HG03060 (cell line): Measurements from ENCODE around the gene LRCOL1.

Experiments used
- ATAC-seq: cut with Tn5 transposase; IDR thresholded peaks from one replicate; pipeline ENCODE4 v1.9.1; 2021; ENCODE audit warnings: low read depth, moderate number of reproducible peaks; ENCODE audit not compliant: unreplicated experiment

Gene LRCOL1

GRCh38 chr12:132585177-132585576, 25.2 kb downstream of the LRCOL1 start:
- ATAC-seq = no peak

GRCh38 chr12:132584429-132584828, 26.0 kb downstream of the LRCOL1 start:
- no peak for ATAC-seq

- ATAC-seq = no peak
Measured at GRCh38 chr12:132583736-132584135, 26.6 kb downstream of the LRCOL1 start.

GRCh38 chr12:132583411-132583710, 27.0 kb downstream of the LRCOL1 start:
- no peak for ATAC-seq

DNA sequence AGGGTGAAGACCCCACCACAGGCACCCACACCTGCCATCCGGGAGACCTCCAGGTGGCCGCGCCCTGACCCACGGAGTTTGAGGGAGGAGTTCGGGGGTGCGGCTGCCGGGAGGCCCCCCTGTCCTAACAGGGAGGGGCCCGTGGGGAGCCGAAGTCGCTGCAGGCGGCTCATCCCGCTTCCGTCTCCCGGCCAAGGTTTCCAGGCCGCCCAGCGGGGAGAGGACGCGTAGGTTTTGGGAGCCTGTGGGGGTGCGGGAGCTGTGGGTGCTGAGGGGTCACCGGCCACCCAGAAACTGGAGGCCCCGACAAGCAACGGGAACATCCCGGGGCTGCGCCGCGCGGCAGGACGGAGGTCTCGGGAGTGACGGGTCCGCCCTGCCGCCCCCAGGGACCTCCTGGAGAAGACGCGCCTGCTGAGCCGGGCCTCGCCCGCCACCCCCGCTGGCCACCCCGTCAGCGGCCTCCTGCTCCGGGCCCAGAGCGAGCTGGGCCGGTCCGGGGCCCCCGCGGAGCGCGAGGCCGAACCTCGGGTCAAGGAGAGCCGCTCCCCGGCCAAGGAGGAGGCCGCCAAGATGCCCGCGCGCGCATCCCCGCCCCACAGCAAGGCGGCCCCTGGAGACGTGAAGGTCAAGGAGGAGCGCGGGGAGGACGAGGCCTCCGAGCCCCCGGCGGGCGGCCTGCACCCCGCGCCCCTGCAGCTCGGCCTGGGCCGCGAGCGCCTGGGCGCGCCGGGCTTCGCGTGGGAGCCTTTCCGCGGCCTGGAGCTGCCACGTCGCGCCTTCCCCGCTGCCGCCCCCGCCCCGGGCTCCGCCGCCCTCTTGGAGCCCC, 27.6 kb downstream of the LRCOL1 start:
- ATAC-seq = no peak

DNA sequence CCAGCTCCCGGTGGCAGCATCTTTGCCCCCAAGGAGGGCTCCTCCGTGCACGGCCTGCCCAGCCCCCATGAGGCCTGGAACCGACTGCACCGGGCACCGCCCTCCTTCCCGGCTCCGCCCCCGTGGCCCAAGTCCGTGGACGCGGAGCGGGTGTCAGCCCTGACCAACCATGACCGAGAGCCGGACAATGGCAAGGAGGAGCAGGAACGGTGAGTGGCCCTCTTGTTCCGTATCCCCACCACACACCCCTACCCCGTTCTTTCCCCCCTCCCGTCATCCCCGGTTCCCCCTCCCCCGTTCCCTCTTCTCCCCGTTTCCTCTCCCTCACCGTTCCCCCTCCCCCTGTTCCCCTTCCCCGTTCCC, 28.3 kb downstream of the LRCOL1 start:
- no peak for ATAC-seq

DNA sequence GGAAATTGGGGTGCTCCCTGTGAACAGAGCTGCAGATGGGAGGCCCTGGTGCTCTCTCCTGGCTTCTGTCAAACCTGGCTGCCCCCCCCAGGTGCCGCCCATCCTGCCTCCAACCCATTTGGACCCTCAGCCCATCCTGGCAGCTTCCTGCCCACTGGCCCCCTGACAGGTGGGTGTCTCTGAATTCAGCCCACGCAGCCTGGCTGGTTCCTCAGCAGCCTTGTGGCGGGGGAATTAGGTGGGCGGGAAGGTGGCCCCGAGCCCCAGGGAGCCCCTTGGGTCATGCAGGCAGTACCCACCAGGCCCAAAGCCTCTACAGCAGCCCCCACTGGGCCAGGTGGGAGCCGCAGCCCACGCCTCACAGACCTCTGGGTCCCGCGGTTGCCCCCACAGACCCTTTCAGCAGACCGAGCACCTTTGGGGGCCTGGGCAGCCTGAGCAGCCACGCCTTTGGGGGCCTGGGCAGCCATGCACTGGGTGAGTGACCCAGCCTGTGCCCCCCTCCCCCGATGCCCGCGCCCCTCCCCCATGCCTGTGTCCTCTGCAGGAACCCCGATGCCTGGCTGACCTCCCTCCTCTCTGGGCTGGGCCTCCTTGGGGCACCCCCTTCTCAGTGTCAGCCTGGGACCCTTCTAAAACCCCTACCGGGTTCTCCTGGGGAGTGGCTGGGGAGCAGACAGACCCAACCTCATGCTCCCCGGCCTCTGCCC, 28.9 kb downstream of the LRCOL1 start:
- ATAC-seq = no peak

DNA sequence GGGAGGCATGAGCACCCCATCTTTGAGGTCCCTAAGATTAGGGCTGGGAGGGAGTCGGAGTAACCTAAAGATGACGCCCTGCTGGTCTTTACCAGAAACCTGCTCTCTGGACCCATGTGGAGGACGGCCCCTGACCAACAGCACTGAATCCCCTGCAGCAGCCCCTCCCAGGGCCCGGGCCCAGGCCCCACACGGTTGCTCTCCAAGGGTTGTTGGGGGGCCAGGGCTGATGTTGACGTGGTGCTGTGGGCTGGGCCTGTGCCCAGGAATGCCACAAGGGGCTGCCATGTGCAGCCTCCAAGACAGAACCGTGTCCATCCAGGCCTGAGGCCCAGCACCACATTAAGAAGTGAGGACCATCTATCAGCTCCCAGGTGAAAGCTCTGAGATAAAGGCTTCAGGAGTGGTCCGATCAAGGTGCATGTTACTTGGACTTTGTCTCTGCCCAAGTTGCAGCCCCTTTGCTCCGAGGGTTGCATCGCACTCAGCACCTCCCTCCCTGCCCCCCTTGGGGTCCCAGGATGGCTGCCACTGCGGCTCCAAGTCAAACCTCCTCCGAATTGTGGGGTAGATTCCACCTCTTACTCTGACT, 29.6 kb downstream of the LRCOL1 start:
- ATAC-seq = no peak

- no peak for ATAC-seq
Measured at GRCh38 chr12:132579744-132580143, 30.6 kb downstream of the LRCOL1 start.

DNA sequence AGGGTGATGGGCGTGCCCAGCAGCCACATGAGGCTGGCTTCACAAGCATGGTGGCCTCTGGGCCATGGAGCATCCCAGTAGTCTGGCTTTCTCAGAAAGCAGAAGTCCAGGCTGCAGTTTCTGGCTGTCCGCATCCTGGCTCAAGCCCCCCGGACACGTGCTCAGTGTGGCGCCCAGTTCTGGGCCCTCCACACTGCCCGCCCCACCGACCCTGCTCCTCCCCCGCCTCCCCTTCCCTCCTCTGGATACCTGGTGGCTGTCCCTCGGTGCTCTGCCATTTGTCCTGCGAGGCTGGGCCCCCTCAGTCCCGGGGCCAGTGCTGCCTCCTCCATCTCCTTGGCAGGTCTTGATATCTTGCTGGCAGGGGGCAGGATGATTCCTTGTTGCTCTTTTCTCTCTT, 31.6 kb downstream of the LRCOL1 start:
- ATAC-seq = no peak

DNA sequence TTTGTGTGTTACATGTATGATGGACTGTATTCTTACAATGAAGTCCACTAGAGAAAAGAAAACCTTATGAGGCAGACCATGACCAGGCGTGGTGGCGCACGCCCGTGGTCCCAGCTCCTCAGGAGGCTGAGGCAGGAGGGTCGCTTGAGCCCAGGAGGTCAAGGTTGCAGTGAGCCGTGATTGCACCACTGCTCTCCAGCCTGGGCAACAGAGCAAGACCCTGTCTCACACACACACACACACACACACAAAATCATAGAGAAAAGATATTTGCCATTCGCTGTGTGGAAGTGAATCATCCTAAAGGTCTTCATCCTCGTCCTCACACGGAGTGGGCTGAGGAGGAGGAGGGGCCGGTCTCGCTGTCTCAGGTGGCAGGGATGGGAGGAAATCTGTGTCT, 32.3 kb downstream of the LRCOL1 start:
- ATAC-seq = no peak

DNA sequence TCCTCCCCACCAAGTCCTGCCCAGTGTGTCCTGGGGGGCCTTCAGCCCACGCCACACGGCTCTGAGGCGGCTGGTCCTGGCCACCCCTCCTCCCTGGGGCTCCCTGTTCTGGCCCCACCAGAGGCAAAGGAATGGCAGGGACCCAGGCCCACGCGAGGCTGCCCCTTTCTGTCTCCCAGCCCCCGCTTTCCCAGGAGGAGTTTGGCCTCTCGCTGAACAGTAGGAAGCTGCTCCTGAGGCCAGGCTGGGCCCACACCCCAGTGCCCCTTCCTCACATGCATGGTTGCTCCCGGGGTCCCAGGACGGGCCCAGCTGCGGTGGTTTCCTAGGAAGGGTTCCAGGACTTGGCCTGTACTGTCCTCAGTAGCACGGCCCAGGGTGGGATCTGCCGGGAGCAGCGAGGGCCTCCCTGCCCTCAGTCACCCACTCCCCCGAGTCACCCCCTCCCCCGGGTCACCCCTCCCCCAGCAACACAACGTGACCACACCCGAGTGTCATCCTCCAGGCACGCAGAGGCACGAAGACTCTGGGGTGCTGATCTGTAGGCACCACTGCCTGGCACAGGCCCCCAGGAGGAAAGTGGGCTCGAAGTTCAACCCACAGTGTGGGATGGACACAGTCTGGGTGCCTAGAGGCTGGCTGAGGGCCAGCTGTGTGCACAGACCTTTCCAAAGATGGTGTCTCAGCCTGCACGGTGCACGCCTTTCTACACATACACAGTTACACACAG, 33.0 kb downstream of the LRCOL1 start:
- ATAC-seq = no peak

GRCh38 chr12:132576701-132577100, 33.7 kb downstream of the LRCOL1 start:
- ATAC-seq = no peak

- no peak for ATAC-seq
Measured at GRCh38 chr12:132575661-132576060, 34.7 kb downstream of the LRCOL1 start.

DNA sequence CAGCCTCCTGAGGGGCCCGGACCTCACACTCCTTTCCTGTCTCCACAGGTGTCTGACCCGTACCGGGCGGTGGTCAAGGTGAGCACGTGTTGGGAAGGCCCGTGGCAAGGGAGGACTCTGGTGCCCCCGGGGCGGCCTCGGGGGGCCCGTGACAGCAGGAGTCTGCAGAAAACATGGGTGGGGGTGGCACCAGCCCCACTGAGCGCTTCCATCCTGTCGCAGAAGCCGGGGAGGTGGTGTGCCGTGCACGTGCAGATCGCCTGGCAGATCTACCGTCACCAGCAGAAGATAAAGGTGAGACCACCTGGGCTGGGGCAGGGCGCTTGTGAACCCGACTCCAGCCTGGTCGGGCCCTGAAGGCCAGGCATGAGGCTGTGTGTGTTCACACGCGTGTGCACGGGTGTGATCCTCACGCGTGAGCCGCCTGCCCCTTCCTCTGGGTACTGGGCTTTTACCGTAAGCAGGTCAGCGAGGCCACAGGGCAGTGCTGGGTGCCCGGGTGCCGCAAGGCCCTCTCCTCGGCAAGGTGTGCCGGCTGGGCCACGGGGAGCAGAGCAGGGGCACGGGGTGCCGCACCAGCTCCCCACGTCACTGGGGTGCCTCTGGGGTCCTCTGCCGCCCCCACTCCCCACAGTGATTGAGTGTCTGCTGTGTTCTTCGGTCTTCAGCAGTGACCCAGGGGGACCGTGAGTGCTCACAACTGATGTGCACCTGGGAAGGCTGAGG, 35.9 kb downstream of the LRCOL1 start:
- no peak for ATAC-seq

GRCh38 chr12:132572801-132573760, 37.3 kb downstream of the LRCOL1 start:
- no peak for ATAC-seq

- ATAC-seq = no peak
Measured at GRCh38 chr12:132572106-132572505, 38.3 kb downstream of the LRCOL1 start.

- ATAC-seq = no peak
Measured at GRCh38 chr12:132571598-132571997, 38.8 kb downstream of the LRCOL1 start.

DNA sequence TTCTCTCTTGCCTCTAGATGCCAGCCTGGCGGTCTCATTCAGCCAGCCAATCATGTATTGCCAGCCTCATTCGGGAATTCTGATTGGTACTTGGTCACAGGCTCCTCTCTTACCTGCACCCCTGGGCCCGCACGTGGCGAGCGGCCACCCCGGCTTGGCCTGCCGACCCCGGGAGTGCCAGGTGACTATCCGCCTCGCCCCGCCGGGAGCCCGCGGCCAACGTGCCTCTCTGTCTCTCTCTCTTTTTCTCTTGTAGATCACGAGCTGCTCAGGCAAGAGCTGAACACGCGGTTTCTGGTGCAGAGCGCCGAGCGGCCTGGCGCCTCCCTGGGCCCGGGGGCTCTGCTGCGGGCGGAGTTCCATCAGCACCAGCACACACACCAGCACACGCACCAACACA, 39.3 kb downstream of the LRCOL1 start:
- no peak for ATAC-seq
